ENCODE measurements around the gene ZNF662.
"Not testable (repeated sequence)": the region's sequence is repeated elsewhere in the genome, so short reads cannot be mapped to it uniquely, and the experiment has no call there.

The ZNF662 gene

GRCh38 chr3:42876940-42877720 lies 28.8 kb upstream of the ZNF662 start:
- no peak for TF ChIP-seq CTCF (IDR thresholded peaks at IDR 0.05; ENCODE audit: extremely low read depth, insufficient read depth, missing control alignments)
- DNase-seq (ENCODE audit: low spot score), result no peak
- in situ Hi-C loops (cut with MboI; ENCODE audit: low pct_unique_long_range_greater_than_20kb, low sequenced_read_pairs, unreplicated experiment), result no loop called here

- DNase-seq (ENCODE audit: low spot score), result no peak
- in situ Hi-C loops (cut with MboI; ENCODE audit: low pct_unique_long_range_greater_than_20kb, low sequenced_read_pairs, unreplicated experiment), result no loop called here
- no peak for TF ChIP-seq CTCF (IDR thresholded peaks at IDR 0.05; ENCODE audit: extremely low read depth, insufficient read depth, missing control alignments)
Observed at GRCh38 chr3:42877881-42878280, 28.1 kb upstream of the ZNF662 start.

DNA sequence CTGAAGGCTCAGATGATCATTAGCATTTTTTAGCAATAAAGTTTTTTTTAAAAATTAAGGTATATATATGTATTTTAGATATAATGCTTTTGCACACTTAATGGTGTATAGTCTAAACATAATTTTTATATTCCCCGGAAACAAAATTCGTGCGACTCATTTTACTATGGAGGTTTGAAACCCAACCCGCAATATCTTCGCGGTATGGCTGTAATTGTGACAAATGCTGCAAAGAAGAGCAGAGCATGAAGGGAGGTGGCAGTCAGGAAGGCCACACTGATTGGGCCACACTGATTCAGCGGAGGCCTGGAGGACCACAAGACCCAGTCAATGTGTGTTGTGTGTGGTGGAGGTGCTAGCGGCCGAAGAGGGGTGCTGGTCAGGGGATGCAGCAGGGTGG lies 25.8 kb upstream of the ZNF662 start:
- no peak for DNase-seq (ENCODE audit: low spot score)
- in situ Hi-C loops (cut with MboI; ENCODE audit: low pct_unique_long_range_greater_than_20kb, low sequenced_read_pairs, unreplicated experiment), result no loop called here
- TF ChIP-seq CTCF (IDR thresholded peaks at IDR 0.05; ENCODE audit: extremely low read depth, insufficient read depth, missing control alignments), result no peak

DNA sequence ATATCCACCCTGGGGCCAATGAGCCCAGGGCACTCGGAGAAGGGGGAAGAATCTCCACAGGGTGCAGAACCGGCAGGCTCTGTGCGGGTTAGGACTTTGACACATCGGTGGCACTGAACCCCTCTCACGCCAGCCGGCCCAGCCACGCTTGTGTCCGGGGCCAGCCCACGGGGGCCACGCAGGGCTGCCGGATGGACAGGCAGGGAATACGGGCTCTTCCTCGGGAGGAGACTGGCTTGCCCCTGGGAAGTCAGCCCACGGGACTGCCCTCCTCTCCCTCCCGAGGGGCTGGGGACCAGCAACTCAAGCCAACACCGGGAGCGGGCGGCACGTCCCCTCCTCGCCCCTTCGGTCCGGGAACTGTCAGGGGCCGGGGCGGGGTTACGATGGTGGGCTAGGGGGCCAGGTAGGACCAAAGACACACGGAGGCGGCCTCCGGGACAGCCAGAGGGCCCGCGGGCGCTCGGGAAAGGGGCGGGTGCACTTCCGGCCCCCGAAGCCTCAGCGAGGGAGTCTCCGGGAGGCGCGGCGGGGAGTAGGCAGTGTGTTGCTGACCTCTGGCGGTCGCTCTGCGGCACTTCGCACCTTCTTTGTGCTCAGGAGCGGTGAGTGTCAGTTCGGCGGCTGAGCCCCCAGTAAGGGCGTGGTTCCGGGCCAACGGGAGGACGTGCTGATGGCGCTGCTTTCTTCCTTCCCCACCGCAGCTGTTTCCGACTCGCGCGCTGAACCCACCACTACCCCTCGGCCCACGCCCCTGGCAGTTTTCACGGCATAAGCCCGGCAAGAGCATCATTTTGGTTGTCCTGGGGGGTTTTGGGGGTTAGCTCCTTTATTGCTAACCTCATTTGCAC lies 25.1 kb upstream of the ZNF662 start:
- DNase-seq (ENCODE audit: low spot score), result peak; percentile 93
- in situ Hi-C loops (cut with MboI; ENCODE audit: low pct_unique_long_range_greater_than_20kb, low sequenced_read_pairs, unreplicated experiment), result no loop called here
- TF ChIP-seq CTCF (IDR thresholded peaks at IDR 0.05; ENCODE audit: extremely low read depth, insufficient read depth, missing control alignments), result peak; percentile 96

- in situ Hi-C loops (cut with MboI; ENCODE audit: low pct_unique_long_range_greater_than_20kb, low sequenced_read_pairs, unreplicated experiment); DNase-seq (ENCODE audit: low spot score): not testable (repeated sequence)
Observed at GRCh38 chr3:42883251-42883930, 22.6 kb upstream of the ZNF662 start.

DNA sequence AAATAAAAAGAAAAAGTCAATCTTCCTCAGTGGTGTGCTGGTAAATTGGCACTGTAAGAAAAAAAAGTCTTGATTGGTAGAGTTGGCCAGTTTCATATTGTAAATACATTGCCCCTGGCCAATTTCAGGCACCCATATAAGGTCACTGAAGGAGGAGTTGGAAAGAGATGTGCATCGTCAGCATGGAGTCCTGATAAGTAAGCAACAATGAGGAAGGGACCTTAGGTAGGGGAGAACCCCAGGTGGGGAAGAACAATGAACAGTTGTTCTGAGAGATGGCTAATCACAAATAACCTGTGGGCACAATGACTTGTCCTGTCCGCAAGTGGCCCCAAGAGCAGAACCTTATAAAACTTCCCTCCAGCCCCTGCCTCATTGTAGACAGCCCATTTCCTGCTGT lies 21.6 kb upstream of the ZNF662 start:
- no peak for TF ChIP-seq CTCF (IDR thresholded peaks at IDR 0.05; ENCODE audit: extremely low read depth, insufficient read depth, missing control alignments)
- DNase-seq (ENCODE audit: low spot score), result no peak
- in situ Hi-C loops (cut with MboI; ENCODE audit: low pct_unique_long_range_greater_than_20kb, low sequenced_read_pairs, unreplicated experiment), result no loop called here
